ENCODE measurements around the gene CUTC.

- TF ChIP-seq ZC3H10 (CRISPR knock-in tag; IDR thresholded peaks at IDR 0.05) (no peak), TSHZ2 (CRISPR knock-in tag; IDR thresholded peaks at IDR 0.05) (no peak), CSDC2 (CRISPR knock-in tag; IDR thresholded peaks at IDR 0.05) (no peak), CSRNP3 (CRISPR knock-in tag; IDR thresholded peaks at IDR 0.05) (no peak)
- TF ChIP-seq, protein P1, sequence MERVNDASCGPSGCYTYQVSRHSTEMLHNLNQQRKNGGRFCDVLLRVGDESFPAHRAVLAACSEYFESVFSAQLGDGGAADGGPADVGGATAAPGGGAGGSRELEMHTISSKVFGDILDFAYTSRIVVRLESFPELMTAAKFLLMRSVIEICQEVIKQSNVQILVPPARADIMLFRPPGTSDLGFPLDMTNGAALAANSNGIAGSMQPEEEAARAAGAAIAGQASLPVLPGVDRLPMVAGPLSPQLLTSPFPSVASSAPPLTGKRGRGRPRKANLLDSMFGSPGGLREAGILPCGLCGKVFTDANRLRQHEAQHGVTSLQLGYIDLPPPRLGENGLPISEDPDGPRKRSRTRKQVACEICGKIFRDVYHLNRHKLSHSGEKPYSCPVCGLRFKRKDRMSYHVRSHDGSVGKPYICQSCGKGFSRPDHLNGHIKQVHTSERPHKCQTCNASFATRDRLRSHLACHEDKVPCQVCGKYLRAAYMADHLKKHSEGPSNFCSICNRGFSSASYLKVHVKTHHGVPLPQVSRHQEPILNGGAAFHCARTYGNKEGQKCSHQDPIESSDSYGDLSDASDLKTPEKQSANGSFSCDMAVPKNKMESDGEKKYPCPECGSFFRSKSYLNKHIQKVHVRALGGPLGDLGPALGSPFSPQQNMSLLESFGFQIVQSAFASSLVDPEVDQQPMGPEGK (CRISPR knock-in tag; IDR thresholded peaks at IDR 0.05; ENCODE audit: borderline replicate concordance), result no peak
Measured at GRCh38 chr10:99714446-99714845, 17.6 kb upstream of the CUTC start.
